Measurements from ENCODE around the gene C19orf85.
A peak's percentile ranks its signal among the peaks of the same experiment; 100 is the strongest.

The C19orf85 gene

DNA sequence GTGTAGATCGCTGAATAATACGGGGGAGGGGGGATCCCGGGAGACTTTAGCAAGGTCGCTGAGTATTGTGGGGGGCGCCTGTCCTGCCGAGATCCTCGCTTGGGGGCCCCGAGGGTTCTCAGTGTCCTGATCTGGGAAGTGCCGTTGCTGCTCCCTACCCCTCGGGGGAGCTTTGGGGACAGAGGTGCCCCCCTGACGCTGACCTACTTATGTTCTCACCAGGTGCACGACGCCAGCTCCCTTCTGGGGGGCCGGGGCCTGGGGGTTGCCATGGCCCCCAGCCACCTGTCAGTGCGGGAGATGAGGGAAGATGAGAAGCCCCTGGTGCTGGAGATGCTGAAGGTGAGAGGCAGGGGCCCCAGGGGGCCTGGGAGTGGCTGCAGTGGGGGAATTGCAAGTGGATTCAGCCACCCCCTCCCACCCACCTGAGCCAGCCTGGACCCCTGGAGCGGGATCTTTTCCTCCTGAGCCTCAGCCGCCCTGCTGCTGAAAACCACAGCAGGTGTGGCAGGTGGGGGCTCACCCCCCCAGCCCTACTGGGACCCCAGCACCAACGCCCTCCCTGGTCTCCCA, 21.0 kb upstream of the C19orf85 start:
- peak overlapping the region; percentile 96 for H3K4me2 ChIP-seq

GRCh38 chr19:55484593-55485438, 20.3 kb upstream of the C19orf85 start, which contains the start of gene NAT14:
NAT14 (plus strand) TSS chr19:55485188; CDS start chr19:55485709, 521 bp downstream.
- Histone ChIP-seq H3K4me2 (peak within 1 kb of the TSS; percentile 96), H3K27ac (peak within 1 kb of the TSS; percentile 87), H4K20me1 (peaks cover under 1% of the 10 kb centered on the region), H3K36me3 (peaks cover 25% of the 10 kb centered on the region), H3K27me3 (no peaks in the 10 kb centered on the region), H3K9me3 (no peaks in the 10 kb centered on the region), H3K4me1 (peaks cover 57% of the 10 kb centered on the region), H3K9ac (peak within 1 kb of the TSS; percentile 85), H3K4me3 (peak within 1 kb of the TSS; percentile 80)
- TF ChIP-seq Cebpa-rat (IDR thresholded peaks at IDR 0.05): no peak

More for the DNA sequence above, 21.0 kb upstream of the C19orf85 start:
- Histone ChIP-seq H3K36me3 (peaks cover 25% of the 10 kb centered on the region), H3K4me1 (peaks cover 60% of the 10 kb centered on the region), H3K27me3 (no peaks in the 10 kb centered on the region), H4K20me1 (no peaks in the 10 kb centered on the region; the same call in 1 of the 2 replicates), H3K27ac (peak overlapping the region; percentile 87), H3K4me3 (peak overlapping the region; percentile 80), H3K9me3 (no peaks in the 10 kb centered on the region), H3K9ac (peak overlapping the region; percentile 85)
- no peak for TF ChIP-seq Cebpa-rat (IDR thresholded peaks at IDR 0.05)

GRCh38 chr19:55483706-55484592, 19.4 kb upstream of the C19orf85 start:
- Histone ChIP-seq H3K27ac (peak overlapping the region; percentile 87), H3K27me3 (no peaks in the 10 kb centered on the region), H3K4me1 (peaks cover 57% of the 10 kb centered on the region), H4K20me1 (peaks cover 10% of the 10 kb centered on the region), H3K9ac (peak overlapping the region; percentile 85), H3K36me3 (peaks cover 25% of the 10 kb centered on the region), H3K4me2 (peak overlapping the region; percentile 96), H3K9me3 (no peaks in the 10 kb centered on the region), H3K4me3 (peak overlapping the region; percentile 80)
- no peak for TF ChIP-seq Cebpa-rat (IDR thresholded peaks at IDR 0.05)

DNA sequence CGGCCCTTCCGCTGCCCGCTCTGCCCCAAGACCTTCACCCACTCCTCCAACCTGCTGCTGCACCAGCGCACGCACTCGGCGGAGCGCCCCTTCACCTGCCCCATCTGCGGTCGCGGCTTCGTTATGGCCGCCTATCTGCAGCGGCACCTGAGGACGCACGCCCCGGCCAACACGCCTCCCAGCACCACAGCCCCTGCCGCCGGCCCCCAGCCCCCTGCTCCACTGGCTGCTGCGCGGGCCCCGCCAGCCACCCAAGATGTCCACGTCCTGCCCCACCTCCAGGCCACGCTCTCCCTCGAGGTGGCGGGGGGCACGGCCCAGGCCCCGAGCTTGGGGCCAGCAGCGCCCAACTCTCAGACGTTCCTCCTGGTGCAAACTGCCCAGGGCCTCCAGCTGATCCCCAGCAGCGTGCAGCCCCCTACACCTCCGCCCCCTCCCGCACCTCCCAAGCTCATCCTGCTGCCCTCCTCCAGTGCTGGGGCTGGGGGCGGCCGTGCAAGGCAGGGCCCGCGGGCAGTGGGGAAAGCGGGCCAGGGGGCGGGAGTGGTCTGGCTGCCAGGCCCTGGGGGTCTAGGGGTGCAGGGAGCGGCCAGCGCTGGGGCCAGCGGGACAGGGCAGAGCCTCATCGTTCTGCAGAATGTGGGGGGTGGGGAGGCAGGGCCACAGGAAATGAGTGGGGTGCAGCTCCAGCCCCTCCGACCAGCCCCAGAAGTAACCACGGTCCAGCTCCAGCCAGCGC, 18.6 kb upstream of the C19orf85 start:
- Histone ChIP-seq H4K20me1 (peaks cover 11% of the 10 kb centered on the region), H3K4me2 (no peak overlapping the region)
- no peak for TF ChIP-seq Cebpa-rat (IDR thresholded peaks at IDR 0.05)

GRCh38 chr19:55482156-55482961, 17.8 kb upstream of the C19orf85 start:
- H4K20me1 ChIP-seq: peaks cover 11% of the 10 kb centered on the region
- H3K27ac ChIP-seq: no peak overlapping the region
- no peak for TF ChIP-seq Cebpa-rat (IDR thresholded peaks at IDR 0.05)
- H3K4me2 ChIP-seq: no peak overlapping the region
- H3K9ac ChIP-seq: no peak overlapping the region
- no peaks in the 10 kb centered on the region for H3K9me3 ChIP-seq
- H3K4me1 ChIP-seq: peaks cover 61% of the 10 kb centered on the region
- H3K36me3 ChIP-seq: peaks cover 25% of the 10 kb centered on the region
- no peaks in the 10 kb centered on the region for H3K27me3 ChIP-seq
- no peak overlapping the region for H3K4me3 ChIP-seq

More for the DNA sequence above, 18.6 kb upstream of the C19orf85 start:
- Histone ChIP-seq H3K9me3 (no peaks in the 10 kb centered on the region), H3K27ac (no peak overlapping the region), H3K4me3 (no peak overlapping the region), H3K4me1 (peaks cover 60% of the 10 kb centered on the region), H3K27me3 (no peaks in the 10 kb centered on the region), H3K9ac (no peak overlapping the region), H3K36me3 (peaks cover 25% of the 10 kb centered on the region)

DNA sequence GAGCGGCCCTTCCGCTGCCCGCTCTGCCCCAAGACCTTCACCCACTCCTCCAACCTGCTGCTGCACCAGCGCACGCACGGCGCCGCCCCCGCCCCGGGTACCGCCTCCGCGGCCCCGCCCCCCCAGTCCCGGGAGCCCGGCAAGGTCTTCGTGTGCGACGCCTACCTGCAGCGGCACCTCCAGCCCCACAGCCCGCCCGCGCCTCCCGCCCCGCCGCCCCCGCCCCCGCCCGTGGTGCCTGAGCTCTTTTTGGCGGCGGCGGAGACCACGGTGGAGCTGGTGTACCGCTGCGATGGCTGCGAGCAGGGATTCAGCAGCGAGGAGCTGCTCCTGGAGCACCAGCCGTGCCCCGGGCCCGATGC, 17.2 kb upstream of the C19orf85 start:
- H3K27me3 ChIP-seq: no peaks in the 10 kb centered on the region
- H3K4me3 ChIP-seq: no peak overlapping the region
- H4K20me1 ChIP-seq: peaks cover 11% of the 10 kb centered on the region; the same call in 1 of the 2 replicates

DNA sequence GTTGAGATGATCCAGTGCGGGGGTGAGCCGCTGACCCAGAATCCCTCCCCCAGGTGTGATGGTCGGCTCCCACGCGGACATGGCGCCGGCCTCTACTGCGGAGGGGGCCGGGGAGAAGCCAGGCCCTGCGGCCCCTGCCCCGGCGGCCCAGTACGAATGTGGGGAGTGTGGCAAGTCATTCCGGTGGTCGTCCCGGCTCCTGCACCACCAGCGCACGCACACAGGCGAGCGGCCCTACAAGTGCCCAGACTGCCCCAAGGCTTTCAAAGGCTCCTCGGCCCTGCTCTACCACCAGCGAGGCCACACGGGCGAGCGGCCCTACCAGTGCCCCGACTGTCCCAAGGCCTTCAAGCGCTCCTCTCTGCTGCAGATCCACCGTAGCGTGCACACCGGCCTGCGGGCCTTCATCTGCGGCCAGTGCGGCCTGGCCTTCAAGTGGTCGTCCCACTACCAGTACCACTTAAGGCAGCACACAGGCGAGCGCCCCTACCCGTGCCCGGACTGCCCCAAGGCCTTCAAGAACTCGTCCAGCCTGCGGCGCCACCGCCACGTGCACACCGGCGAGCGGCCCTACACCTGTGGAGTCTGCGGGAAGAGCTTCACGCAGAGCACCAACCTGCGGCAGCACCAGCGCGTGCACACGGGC, 16.7 kb upstream of the C19orf85 start:
- Histone ChIP-seq H3K4me3 (no peak overlapping the region), H3K4me1 (peaks cover 51% of the 10 kb centered on the region), H3K36me3 (peaks cover 25% of the 10 kb centered on the region), H3K9me3 (no peaks in the 10 kb centered on the region), H4K20me1 (peaks cover 11% of the 10 kb centered on the region; the same call in 1 of the 2 replicates), H3K9ac (no peak overlapping the region), H3K27me3 (no peaks in the 10 kb centered on the region), H3K4me2 (no peak overlapping the region), H3K27ac (no peak overlapping the region)
- TF ChIP-seq Cebpa-rat (IDR thresholded peaks at IDR 0.05): no peak

More for the DNA sequence above, 17.2 kb upstream of the C19orf85 start:
- TF ChIP-seq Cebpa-rat (IDR thresholded peaks at IDR 0.05): no peak
- no peak overlapping the region for H3K27ac ChIP-seq
- H3K4me2 ChIP-seq: no peak overlapping the region
- H3K9ac ChIP-seq: no peak overlapping the region
- H3K36me3 ChIP-seq: peaks cover 25% of the 10 kb centered on the region
- H3K4me1 ChIP-seq: peaks cover 56% of the 10 kb centered on the region
- no peaks in the 10 kb centered on the region for H3K9me3 ChIP-seq
